ENCODE measurements around the gene RCL1.
"Not testable (repeated sequence)": the region's sequence is repeated elsewhere in the genome, so short reads cannot be mapped to it uniquely, and the experiment has no call there.

RCL1 gene, protein sequence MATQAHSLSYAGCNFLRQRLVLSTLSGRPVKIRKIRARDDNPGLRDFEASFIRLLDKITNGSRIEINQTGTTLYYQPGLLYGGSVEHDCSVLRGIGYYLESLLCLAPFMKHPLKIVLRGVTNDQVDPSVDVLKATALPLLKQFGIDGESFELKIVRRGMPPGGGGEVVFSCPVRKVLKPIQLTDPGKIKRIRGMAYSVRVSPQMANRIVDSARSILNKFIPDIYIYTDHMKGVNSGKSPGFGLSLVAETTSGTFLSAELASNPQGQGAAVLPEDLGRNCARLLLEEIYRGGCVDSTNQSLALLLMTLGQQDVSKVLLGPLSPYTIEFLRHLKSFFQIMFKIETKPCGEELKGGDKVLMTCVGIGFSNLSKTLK

DNA sequence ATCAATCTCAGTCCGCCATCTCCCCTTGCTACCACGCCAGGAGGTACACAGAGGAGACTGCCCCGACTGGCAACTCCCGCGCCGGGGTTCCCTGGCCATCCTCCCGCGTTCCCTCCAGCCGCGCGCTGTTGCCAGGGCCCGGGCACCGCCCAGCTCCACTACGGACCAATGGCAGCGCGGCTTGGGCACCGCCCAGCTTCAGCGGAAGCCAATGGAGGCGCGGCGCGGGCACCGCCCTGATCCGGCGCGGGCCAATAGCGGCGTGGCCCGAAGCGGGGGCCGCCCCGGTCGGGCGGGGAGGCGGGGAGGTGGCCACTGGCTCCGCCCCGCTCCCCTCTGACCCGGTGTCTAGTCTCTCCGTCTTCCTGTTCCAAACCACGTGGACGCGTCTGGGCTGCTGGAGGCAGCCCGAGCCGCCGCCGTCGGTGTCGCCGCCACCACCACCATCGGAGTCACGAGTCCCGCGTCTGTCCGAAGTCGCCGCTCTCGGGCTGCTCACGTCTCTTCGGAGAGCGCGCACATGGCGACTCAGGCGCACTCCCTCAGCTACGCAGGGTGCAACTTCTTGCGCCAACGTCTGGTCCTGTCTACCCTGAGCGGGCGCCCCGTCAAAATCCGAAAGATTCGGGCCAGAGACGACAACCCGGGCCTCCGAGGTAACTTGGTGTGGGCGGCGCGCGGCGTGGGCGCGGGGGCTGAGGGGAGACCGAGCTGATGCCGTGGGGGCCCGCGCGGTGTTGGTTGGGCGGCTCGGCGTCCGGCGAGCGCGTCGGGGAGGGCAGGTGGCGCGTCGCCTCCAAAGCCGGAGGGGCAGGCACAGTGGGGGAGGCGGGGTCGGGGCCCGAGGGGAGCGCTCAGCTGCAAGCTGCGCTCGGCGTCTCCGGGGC lies at the start of gene RCL1:
Gene RCL1 (plus strand): TSS at position 373 of the 887 bp plus-strand sequence. CDS start 148 bp downstream, at position 521.
- in situ Hi-C loops (cut with MboI; ENCODE audit: low sequenced_read_pairs): no loop called here

DNA sequence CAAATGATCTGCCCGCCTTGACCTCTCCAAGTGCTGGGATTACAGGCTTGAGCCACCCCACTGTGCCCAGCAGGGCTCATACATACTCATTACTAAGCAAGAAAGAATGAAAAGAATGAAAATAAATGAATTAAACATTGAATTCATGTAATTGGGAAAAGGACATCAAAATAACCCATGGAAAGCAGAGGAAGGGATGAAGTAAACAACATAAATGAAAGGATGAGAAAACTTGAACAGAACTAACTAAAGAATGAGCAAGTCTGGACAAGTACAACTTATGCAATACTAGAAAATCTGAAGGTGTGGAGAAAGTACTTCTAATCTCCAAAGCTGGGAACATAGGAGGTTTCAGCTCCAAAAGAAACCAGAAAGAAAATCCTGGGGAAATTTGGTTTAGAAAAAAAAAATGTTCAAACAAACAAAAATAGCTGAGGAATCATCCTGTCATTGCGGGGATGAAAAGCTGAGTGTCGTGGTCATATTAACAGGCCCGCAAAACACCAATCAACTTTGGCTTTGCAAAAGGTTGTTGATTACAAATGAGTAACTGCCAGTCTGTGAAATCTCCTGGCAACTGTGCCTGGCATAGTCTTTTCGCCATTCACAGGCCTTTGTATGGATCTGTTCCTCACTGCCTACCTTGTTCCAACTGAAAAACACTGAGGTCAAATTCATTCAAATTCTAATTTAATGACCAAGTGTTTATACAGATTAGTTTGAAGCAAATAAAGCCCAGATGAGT lies 49.4 kb upstream of the RCL1 start:
- in situ Hi-C loops (cut with MboI; ENCODE audit: low sequenced_read_pairs): no loop called here

DNA sequence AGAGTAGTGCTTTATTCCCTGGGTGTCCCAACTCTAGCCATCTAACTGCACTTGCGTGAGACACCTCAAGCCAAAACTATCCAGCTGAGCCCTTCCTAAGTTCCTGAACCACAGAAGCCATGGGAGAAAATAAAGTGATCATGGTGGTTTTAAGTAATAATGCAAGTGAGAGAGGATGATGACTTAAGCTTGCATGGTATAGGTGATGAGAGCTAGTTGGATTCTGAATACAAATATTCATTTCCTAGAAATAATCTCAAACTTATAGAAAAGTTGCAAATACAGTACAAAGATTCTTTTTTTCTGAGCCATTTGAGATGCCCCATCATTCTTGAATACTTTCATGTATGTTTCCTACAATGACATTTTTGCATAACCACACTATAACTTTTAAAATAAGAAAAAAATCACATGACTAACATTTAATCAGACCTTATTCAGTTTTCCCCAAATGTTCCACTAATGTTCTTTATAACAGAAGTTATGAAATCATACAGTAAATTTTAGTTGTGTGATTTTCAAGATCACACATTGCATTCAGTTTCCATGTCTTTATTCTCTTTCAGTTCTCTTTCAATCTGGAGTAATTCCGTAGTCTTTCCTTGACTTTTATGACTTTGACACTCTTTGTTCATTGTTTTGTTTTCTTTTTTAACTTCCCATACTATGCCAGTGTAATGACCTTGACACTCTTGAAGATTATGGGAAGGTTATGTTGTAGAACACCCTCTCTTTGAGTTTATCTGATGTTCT lies 46.3 kb upstream of the RCL1 start:
- in situ Hi-C loops (cut with MboI; ENCODE audit: low sequenced_read_pairs): no loop called here

DNA sequence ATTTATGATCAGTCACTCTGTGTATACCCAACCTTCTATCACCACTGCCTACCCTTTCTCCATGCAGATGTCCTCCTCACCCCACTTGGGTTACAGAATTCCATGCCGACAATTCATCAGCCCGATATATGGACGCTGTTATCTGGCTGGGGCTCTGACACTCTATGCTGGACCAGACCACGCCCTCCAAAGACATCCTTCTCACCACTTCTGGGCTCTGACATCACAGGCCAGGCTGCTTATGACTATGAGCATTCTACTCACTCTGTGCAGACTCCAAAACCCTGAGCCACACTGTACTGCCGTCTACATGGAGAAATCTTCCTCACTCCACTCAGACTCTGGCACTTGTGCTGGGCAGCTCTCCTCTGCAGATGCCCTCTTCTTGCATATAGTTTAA lies 44.1 kb upstream of the RCL1 start:
- in situ Hi-C loops (cut with MboI; ENCODE audit: low sequenced_read_pairs): no loop called here

DNA sequence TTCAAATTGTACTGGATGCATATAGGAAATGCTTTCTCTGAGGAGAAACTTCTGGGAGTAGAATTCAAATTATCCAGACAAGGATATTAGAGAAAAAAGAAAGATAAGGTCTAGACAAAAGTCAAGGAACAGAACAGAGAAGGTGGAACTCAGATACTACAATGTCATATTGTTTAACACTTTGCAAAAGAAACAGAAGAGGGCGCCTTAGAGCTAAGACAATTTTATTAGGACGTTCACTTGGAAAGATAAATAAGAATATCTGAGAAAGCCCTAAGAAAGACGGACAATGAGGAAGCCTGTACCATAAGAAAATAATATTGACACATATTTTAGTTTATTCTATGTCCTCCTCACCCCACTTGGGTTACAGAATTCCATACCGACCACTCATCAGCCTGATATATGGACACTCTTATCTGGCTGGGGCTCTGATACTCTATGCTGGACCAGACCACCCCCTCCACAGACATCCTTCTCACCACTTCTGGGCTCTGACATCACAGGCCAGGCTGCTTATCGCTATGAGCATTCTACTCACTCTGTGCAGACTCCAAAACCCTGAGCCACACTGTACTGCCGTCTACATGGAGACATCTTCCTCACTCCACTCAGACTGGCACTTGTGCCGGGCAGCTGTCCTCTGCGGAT lies 42.6 kb upstream of the RCL1 start:
- in situ Hi-C loops (cut with MboI; ENCODE audit: low sequenced_read_pairs): no loop called here

DNA sequence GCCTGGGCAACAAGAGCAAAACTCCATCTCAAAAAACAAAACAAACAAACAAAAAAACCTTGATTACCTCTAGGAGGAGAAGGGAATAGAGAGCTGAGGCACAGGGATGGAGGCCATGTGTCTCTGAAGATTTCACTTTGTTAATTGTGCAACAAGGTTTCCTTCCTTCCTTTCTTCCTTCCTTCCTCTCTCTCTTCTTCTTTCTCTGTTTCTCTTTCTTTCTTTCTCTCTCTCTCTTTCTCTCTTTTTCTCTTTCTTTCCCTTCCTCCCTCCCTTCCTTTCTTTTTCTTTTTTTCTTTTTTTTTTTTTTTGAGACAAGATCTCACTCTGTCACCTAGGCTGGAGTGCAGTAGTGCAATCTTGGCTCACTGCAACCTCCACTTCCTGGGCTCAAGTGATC lies 38.2 kb upstream of the RCL1 start:
- in situ Hi-C loops (cut with MboI; ENCODE audit: low sequenced_read_pairs): not testable (repeated sequence)

DNA sequence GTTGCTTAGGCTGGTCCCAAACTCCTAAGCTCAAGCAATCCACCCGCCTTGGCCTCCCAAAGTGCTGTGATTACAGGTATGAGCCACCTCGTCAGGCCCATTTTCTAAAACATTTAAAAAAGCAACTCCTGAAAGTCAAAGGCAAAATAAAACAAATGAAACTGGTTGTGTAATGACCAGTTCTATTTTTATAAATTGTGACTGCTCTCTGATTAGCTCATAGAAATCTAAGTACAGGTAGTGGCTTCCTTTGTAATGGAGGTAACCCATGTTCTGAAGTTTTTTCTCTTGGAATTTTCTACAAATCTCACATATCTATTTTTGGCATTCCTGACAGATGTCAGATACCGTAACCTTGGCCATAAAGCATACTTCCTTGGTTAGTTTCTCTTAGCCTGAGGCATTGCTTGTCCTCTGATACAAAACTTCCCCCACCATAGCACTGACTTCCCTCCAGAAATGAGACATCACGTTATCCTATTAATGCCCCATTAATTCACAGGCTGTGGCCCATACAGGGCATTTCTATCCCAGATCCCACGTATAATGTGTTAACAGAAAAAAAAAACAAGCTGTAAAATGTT lies 37.6 kb upstream of the RCL1 start:
- in situ Hi-C loops (cut with MboI; ENCODE audit: low sequenced_read_pairs): no loop called here

DNA sequence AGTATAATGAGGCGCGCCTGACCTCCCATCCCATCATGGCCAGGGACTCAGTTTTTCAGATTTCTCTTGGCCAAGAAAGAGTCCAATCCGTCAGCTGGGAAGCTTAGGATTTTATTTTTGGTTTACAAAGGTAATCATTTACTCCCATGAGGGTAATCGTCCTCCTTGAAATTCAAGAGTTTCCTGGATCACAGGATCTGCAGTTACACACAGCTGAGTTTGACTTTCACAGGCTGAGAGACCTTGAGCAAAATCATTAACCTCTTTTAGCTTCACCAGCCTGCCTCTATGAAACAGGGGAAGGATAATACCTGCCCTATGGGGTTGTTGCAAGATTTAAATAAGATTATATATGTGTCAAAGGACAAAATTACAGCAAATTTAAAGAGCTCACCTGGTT lies 36.3 kb upstream of the RCL1 start:
- in situ Hi-C loops (cut with MboI; ENCODE audit: low sequenced_read_pairs): no loop called here

DNA sequence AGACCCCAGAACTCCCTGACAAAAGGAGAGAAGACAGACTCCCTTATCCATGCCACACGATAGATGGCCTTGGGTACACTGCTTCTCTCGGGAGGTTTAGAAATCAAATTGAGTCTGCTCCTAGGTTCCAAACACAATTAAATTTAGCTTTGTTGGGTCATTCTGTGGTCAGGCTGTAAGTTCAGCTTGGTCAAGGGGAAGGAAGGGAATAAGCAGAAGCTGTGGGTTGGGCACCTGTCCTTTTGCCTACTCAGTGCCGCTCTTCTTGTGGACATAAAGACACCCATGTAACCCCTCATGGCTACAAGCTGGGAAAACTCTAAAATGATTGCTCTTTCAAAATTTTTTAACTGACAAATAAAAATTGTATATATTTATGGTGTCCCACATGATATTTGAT lies 32.6 kb upstream of the RCL1 start:
- in situ Hi-C loops (cut with MboI; ENCODE audit: low sequenced_read_pairs): no loop called here

DNA sequence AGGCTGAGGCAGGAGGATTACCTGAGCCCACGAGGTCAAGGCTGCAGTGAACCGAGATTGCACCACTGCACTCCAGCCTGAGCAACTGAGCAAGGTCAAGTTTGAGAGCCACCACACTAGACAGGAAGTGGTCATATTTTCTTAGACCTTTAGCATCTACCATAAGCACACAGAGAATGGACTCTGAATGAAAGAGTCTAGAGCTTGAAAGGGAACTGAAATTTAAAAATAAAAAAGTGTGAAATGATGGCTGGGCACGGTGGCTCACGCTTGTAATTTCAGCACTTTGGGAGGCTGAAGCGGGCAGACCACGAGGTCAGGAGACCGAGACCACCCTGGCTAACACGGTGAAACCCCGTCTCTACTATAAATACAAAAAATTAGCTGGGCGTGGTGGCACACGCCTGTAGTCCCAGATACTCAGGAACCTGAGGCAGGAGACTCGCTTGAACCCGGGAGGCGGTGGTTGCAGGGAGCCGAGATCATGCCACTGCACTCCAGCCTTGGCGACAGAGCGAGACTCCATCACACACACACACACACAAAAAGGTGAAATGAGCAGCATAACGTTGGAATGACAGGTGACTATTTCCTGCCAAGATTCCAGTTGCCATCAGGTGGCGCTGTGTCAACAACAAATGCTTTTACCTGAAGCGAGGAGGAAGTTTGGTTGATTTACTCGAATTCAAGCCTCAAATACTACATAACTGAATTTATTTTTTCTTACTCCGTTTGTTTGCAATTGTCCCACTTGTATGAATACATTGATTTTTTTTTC lies 30.4 kb upstream of the RCL1 start:
- in situ Hi-C loops (cut with MboI; ENCODE audit: low sequenced_read_pairs): no loop called here

DNA sequence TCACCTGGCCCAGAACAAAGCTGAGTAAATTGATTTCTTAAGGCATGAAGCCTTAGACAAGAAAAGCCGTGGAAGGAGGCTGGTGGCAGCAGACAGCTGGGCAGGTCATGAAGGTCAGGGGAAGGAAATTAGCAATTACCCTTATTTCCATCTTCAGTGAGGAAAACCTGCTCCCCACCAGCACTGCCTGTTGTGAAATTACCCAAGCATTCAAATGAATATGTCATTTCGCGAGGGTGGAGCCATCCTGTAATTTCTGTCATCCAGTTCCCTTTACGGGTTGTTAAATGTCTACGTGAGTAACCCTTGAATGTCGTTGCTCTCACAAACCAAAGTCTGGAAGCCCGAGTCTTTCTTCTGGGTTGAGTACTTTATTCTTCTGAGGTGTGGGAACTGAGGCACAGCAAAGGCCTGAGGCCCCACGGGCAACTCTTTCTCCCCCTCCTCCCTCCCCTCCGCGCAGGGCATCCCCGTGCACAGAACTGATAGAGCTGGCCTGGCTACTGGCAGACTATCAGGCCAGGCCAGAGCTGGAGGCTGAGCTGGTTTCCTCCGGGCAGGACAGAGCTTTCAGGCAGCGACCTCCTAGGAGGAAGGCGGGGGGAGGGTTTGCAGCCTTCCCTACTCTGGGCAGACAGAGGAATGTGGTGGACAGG lies 29.7 kb upstream of the RCL1 start:
- in situ Hi-C loops (cut with MboI; ENCODE audit: low sequenced_read_pairs): no loop called here

DNA sequence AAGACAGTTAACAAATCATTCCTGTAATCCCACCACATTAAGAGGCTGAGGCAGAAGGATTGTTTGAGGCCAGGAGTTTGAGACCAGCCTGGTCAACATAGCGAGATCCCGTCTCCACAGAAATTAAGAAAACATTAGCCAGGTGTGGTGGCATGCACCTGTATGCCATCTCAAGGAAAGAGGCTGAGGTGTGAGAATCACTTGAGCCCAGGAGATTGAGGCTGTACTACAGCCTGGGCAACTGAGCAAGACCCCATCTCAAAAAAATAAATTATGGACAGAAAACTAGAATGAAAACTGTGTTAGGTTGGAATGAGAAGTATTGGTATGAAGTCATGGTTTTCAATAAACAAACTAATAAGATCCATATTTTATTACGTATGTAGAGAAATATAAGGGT lies 28.7 kb upstream of the RCL1 start:
- in situ Hi-C loops (cut with MboI; ENCODE audit: low sequenced_read_pairs): no loop called here

DNA sequence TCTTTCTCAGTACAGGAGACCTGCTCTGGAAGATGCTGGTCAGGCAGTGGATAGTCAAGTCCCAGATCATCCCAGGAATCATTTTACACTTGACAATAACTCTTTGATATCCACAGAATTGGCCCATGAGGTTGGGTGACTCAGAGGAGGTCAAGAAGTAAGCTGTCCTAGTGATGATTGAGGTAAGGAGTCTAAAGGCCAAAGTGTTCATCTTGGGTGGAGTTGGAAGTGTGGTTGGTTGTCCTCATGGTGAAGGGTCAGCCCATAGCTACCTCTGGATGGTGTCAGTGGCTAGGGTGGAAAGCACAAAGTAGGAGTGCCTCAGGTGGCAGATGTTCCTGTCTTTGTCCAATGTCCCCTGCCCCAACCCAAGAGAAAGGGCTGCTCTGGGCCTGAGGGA lies 24.1 kb upstream of the RCL1 start:
- in situ Hi-C loops (cut with MboI; ENCODE audit: low sequenced_read_pairs): no loop called here

DNA sequence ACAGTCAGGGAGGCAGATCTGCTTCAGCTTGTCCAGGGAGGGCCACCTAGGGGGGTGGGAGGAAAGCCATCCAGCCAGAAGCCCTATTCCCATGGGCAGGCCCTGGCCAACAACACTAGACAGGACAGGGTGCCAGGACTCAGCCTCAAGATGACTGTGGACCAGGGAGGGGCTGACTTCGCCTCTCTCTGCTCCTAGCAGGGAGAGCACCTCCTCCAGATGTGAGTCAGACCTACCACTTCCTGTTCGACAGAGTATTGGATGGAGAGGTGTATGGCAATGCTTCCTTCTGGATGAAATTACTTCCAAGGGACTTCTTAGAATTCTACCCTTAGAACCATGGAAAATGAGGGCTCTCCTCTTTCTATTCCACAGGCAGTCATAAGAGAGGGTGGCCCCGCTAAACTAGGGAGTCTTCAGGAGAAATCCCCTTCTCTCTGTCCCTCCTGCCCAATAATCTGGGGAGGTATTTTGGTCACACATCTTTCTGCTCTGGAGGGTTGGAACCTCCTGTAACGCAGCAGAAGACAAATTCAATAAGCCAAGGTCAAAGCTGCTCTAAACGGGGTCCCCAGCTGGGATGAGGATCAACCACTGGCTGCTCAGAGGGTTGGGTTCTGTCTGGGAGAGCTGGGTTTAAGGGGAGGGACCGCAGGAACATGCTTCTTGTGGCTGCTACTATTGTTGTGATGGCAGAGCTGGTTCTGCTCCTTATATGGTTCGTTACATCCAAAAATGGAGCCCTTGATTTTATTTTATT lies 23.2 kb upstream of the RCL1 start:
- in situ Hi-C loops (cut with MboI; ENCODE audit: low sequenced_read_pairs): no loop called here

DNA sequence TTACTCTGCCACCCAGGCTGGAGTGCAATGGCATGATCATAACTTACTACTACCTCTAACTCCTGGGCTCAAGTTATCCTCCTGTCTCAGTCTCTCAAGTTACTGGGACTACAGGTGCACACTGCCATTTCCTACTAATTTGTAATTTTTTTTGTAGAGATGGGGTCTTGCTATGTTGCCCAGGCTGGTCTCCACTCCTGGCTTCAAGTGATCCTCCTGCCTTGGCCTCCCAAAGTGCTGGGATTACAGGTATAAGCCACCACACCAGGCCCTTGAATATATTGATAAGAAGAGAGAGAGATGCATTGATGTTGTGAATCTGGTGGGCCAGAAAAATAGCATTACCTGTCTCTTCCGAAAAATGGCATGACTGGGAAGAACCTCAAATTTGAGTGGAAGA lies 21.0 kb upstream of the RCL1 start:
- in situ Hi-C loops (cut with MboI; ENCODE audit: low sequenced_read_pairs): no loop called here

DNA sequence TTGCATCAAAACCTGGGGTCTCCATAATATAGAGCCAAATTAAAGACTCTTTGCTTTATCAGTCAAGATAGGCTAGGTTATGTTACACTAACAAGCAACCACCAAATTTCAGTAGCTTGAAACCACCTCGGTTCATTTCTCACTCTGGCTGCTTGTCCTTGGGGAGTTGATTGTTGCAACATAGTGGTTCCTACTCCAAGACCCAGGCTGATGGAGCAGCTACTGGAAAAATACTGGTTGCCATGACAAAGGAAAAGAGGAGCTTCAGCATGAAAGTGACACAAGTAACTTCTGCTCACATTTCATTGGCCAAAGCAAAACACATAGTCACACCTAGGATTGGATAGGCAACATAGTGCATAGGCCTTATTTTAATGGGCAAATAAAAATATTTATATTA lies 18.5 kb upstream of the RCL1 start:
- in situ Hi-C loops (cut with MboI; ENCODE audit: low sequenced_read_pairs): no loop called here

DNA sequence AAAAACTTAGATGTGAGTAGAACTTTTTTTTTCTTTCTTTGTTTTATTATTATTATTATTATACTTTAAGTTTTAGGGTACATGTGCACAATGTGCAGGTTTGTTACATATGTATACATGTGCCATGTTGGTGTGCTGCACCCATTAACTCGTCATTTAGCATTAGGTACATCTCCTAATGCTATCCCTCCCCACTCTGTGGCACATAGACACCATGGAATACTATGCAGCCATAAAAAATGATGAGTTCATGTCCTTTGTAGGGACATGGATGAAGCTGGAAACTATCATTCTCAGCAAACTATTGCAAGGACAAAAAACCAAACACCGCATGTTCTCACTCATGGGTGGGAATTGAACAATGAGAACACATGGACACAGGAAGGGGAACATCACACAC lies 17.8 kb upstream of the RCL1 start:
- in situ Hi-C loops (cut with MboI; ENCODE audit: low sequenced_read_pairs): not testable (repeated sequence)

DNA sequence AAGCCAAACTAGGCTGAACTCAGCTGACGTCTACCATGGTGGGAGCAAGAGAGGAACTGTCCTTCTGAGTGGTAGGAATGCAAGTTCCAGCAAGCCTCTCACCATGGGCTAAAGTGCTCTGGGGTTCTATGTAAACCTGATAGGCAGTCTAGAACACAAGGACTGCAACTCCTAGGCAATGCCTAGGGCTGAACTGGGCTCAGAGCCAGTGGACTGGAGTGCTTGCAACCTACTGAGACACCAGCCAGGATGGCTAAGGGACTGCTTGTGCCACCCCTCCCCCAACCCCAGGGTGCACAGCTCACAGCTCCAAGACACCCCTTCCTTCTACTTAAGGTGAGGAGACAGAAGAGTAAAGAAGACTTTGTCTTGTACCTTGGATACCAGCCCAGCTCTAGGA lies 12.1 kb upstream of the RCL1 start:
- in situ Hi-C loops (cut with MboI; ENCODE audit: low sequenced_read_pairs): no loop called here
